ENCODE results near the gene SH3RF3. TPM values are rescaled to one million over a fixed set of nuclear protein-coding genes. Genes with fewer than 3 reads are reported as not detected.

The SH3RF3 gene
- total RNA-seq, 1 donor from 2014 or later: 1.3 TPM

DNA sequence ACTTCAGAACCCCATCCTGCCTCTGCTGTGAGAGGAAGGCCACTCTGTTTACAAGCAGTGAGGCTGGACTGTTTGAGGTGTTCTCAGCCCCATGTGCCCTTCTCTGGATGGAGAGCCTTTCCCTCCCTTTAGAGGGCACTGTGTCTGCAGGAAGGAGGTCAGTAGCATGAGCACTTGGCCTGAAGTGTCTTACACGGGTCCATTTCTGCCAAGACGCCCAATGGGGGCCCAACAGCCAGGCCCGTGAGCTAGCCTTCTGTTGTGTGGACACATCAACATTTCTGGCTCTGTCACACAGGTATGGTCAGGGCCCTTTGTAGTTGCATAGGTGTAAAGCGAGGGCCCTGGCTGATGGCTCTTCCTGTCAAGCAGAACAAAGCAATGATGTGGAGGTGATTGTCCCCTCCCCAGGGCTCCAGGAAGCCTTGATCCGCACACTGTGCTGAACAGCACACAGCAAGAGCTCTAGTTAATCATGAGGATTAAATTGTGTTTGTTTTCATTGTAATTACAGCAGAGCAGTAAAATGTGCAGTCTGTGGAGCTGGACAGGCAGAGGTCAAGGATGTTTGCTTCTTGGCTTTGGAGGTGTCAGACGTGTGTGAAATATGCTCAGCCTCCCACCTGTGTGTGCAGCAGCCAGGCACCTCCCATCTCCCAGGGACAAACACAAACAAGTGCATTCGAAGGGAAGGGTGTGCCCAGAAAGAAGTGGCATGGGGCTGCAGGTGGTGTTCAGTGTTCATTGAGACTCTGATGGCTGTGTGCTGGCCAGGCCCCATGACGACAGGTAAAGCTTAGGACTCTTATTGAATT, 132.1 kb downstream of the SH3RF3 start:
- TF ChIP-seq, protein P1, sequence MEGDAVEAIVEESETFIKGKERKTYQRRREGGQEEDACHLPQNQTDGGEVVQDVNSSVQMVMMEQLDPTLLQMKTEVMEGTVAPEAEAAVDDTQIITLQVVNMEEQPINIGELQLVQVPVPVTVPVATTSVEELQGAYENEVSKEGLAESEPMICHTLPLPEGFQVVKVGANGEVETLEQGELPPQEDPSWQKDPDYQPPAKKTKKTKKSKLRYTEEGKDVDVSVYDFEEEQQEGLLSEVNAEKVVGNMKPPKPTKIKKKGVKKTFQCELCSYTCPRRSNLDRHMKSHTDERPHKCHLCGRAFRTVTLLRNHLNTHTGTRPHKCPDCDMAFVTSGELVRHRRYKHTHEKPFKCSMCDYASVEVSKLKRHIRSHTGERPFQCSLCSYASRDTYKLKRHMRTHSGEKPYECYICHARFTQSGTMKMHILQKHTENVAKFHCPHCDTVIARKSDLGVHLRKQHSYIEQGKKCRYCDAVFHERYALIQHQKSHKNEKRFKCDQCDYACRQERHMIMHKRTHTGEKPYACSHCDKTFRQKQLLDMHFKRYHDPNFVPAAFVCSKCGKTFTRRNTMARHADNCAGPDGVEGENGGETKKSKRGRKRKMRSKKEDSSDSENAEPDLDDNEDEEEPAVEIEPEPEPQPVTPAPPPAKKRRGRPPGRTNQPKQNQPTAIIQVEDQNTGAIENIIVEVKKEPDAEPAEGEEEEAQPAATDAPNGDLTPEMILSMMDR (IDR thresholded peaks at IDR 0.05; ENCODE audit: unreplicated experiment): peak; percentile 30
- H3K9me3 Mint-ChIP-seq (ENCODE audit: low read depth): no peaks in the 10 kb centered on the region
- no peak overlapping the region for H3K4me3 Mint-ChIP-seq (ENCODE audit: low read depth)
- H3K4me1 Mint-ChIP-seq (ENCODE audit: low read depth): peaks cover 19% of the 10 kb centered on the region
- no peak for DNase-seq (ENCODE audit: low spot score, unreplicated experiment)
- peak overlapping the region; percentile 13 for H3K27ac Mint-ChIP-seq
- no peaks in the 10 kb centered on the region for H3K36me3 Mint-ChIP-seq (ENCODE audit: insufficient read depth)
- H3K27me3 Mint-ChIP-seq: peaks cover 13% of the 10 kb centered on the region

DNA sequence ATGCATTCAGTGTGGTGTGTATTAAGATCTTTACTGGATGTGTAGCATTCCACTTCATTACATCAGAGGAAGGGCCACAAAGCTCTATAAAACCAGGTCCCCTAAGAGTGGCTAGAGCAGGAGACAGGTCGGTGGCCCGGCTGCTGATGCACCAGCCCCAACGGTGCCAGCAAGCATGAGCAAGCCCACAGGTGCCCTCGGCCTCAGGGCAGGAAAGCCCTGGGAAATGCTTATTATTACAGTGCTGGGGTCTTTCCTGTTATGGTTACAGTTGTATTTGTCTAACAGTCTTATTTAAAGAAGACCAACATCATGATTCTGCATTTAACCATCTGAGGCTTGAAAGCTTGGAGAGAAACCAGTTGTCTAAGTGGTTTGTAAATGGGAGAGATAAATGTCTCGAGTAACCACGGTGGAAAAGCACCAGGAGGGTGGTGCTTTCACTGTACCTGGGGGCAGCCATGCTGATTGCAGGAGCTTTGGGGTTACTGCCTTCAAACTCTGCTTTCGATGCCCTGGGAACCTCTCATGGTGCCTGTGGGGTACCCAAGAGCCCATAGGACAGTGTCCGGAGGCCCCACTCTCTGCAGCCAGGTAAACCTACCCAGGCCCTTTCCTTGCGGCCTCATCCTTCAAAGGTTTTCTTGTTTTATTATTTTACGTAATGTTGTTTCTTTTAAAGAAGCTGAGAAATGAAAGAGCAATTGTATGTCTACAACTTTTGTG, 133.1 kb downstream of the SH3RF3 start:
- H3K4me3 Mint-ChIP-seq (ENCODE audit: low read depth): no peak overlapping the region
- peaks cover 23% of the 10 kb centered on the region for H3K4me1 Mint-ChIP-seq (ENCODE audit: low read depth)
- DNase-seq (ENCODE audit: low spot score, unreplicated experiment): no peak
- TF ChIP-seq, protein P1 (IDR thresholded peaks at IDR 0.05; ENCODE audit: unreplicated experiment): no peak
- no peaks in the 10 kb centered on the region for H3K36me3 Mint-ChIP-seq (ENCODE audit: insufficient read depth)
- H3K9me3 Mint-ChIP-seq (ENCODE audit: low read depth): no peaks in the 10 kb centered on the region
- no peak overlapping the region for H3K27ac Mint-ChIP-seq
- H3K27me3 Mint-ChIP-seq: peaks cover 4% of the 10 kb centered on the region

DNA sequence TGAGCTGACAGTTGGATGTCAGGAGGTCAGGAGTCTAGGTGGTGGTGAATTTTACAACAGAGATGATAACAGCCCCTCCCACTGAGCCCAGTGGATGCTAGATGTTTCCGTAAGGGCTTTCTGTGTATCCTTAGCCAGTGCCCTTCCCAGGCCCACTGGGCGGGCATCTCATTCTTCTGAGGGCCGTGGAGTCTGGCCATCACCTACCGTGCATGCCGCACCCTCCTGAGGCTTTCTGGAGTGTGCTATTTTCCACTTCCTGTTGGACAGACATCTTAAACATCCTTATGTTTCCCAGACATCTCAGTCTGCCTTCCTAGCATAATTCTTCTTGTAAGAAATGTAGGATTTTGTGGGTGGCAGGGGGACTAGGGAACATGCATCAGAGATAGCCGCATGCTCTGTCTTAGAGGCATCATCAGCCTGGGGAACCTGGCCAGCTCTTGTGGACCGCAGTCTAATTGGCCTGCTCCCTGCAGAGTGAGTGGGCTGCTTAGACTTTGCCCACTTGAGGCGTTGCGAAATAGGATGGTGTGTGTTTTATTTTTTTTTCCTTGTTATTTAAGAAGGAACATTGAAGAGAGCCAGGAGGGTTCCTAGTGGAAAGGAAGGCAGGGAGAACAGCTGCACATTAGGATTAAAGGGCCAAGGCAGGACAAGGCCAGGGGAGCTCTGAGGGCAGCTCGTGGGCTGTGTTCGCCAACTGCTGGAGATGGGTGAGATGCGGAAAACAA, 135.8 kb downstream of the SH3RF3 start:
- Mint-ChIP-seq H3K36me3 (ENCODE audit: insufficient read depth) (no peaks in the 10 kb centered on the region), H3K27me3 (peaks cover 2% of the 10 kb centered on the region), H3K4me1 (ENCODE audit: low read depth) (peaks cover 25% of the 10 kb centered on the region), H3K27ac (no peak overlapping the region), H3K9me3 (ENCODE audit: low read depth) (no peaks in the 10 kb centered on the region), H3K4me3 (ENCODE audit: low read depth) (no peak overlapping the region)
- DNase-seq (ENCODE audit: low spot score, unreplicated experiment): no peak
- TF ChIP-seq, protein P1 (IDR thresholded peaks at IDR 0.05; ENCODE audit: unreplicated experiment): no peak

DNA sequence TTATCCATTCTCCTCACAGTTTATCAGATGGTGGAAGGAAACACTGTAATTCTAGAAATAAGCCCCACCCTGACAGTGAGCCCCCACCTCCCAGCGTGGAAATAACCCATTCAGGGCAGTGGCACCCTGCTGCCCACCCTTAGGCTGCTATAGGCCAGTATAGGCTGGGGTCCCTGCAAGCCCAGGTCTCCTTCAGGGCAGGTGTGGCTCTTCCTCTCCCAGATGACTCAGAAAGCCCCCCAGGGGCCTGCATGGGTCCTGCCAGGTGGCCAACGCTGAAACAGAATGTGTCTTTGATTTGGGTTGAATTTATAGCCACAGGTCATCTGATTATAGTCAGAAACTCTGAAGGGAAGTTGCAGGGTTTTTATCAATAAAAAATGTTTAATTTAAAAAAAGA, 136.4 kb downstream of the SH3RF3 start:
- peaks cover 21% of the 10 kb centered on the region for H3K4me1 Mint-ChIP-seq (ENCODE audit: low read depth)
- no peaks in the 10 kb centered on the region for H3K9me3 Mint-ChIP-seq (ENCODE audit: low read depth)
- no peak for DNase-seq (ENCODE audit: low spot score, unreplicated experiment)
- TF ChIP-seq, protein P1 (IDR thresholded peaks at IDR 0.05; ENCODE audit: unreplicated experiment): no peak
- no peak overlapping the region for H3K4me3 Mint-ChIP-seq (ENCODE audit: low read depth)
- no peak overlapping the region for H3K27ac Mint-ChIP-seq
- H3K27me3 Mint-ChIP-seq: peaks cover 2% of the 10 kb centered on the region
- no peaks in the 10 kb centered on the region for H3K36me3 Mint-ChIP-seq (ENCODE audit: insufficient read depth)

DNA sequence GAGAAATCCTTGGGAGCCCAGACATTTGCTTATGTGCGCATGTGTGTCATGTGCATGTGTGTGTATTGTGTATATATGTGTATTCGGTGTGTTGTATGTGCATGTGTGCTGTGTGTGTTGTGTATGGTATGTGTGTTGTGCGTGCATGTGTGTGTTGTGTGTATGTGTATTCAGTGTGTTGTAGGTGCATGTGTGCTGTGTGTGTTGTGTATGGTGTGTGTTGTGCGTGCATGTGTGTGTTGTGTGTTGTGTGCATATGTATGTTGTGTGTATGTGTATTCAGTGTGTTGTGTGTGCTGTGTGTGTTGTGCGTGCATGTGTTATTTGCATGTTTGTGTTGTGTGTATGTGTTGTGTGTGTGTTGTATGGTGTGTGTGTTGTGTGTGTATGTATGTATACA, 136.9 kb downstream of the SH3RF3 start:
- Mint-ChIP-seq H3K27me3 (peaks cover 2% of the 10 kb centered on the region), H3K27ac (no peak overlapping the region), H3K4me3 (ENCODE audit: low read depth) (no peak overlapping the region), H3K9me3 (ENCODE audit: low read depth) (no peaks in the 10 kb centered on the region), H3K36me3 (ENCODE audit: insufficient read depth) (no peaks in the 10 kb centered on the region), H3K4me1 (ENCODE audit: low read depth) (peaks cover 15% of the 10 kb centered on the region)
- no peak for DNase-seq (ENCODE audit: low spot score, unreplicated experiment)
- TF ChIP-seq, protein P1 (IDR thresholded peaks at IDR 0.05; ENCODE audit: unreplicated experiment): no peak
